Esophagus muscularis mucosa (tissue), 3 donors: ENCODE measurements around the gene VKORC1L1.

Source experiments
- POLR2AphosphoS5 ChIP-seq, 2 donors: sonication (generic); formaldehyde crosslinking; IDR thresholded peaks; one replicate each; pipeline ENCODE4 v1.6.1; 2017; ENCODE audit warnings: antibody characterized with exemption in 2 of 2
- TF ChIP-seq, protein P1 (sequence below), 3 experiments: fragments of 200-600 bp in 2 of 3; fragments of 450-650 bp in 1 of 3; sonication (generic) in 2 of 3; IDR thresholded peaks; one replicate each; pipeline ENCODE4 v1.5.1; 2017 to 2019; ENCODE audit warnings: antibody characterized with exemption in 3 of 3, mild to moderate bottlenecking in 2 of 3, moderate library complexity in 1 of 3

DNA sequence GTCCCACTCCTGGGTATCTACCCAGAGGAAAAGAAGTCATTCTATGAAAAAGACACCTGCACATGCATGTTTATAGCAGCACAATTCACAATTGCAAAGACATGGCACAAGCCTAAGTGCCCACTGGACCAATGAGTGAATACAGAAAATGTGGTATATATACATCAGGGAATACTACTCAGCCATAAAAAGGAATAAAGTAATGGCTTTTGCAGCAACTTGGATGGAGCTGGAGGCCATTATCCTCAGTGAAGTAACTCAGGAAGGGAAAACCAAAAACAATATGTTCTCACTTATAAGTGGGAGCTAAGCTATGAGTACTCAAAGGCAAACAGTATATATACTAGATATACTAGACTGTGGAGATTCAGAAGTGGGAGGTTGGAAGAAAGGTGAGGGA, 53.7 kb downstream of the VKORC1L1 start:
- TF ChIP-seq, protein P1, sequence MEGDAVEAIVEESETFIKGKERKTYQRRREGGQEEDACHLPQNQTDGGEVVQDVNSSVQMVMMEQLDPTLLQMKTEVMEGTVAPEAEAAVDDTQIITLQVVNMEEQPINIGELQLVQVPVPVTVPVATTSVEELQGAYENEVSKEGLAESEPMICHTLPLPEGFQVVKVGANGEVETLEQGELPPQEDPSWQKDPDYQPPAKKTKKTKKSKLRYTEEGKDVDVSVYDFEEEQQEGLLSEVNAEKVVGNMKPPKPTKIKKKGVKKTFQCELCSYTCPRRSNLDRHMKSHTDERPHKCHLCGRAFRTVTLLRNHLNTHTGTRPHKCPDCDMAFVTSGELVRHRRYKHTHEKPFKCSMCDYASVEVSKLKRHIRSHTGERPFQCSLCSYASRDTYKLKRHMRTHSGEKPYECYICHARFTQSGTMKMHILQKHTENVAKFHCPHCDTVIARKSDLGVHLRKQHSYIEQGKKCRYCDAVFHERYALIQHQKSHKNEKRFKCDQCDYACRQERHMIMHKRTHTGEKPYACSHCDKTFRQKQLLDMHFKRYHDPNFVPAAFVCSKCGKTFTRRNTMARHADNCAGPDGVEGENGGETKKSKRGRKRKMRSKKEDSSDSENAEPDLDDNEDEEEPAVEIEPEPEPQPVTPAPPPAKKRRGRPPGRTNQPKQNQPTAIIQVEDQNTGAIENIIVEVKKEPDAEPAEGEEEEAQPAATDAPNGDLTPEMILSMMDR (IDR thresholded peaks at IDR 0.05), result no peak
- TF ChIP-seq POLR2AphosphoS5 (IDR thresholded peaks at IDR 0.05), result no peak
